HUES6 (cell line): ENCODE measurements around the gene TRAPPC11.
"Not testable (repeated sequence)": the region's sequence is repeated elsewhere in the genome, so short reads cannot be mapped to it uniquely, and the experiment has no call there.

ENCODE experiments used
- H3K27ac ChIP-seq: 2 replicates; pipeline ENCODE4 v1.7.0; 2013; ENCODE audit warnings: low read depth, mild to moderate bottlenecking, low read length, inconsistent platforms
- H3K27me3 ChIP-seq: 2 replicates; pipeline ENCODE4 v1.6.1; 2013; ENCODE audit warnings: low read length; ENCODE audit not compliant: control insufficient read depth, insufficient read depth
- H3K36me3 ChIP-seq: 2 replicates; pipeline ENCODE4 v1.6.1; 2013; ENCODE audit warnings: low read length; ENCODE audit not compliant: control insufficient read depth, insufficient read depth
- H3K4me1 ChIP-seq: 2 replicates; pipeline ENCODE4 v1.6.1; 2013; ENCODE audit warnings: low read length; ENCODE audit not compliant: control insufficient read depth, insufficient read depth
- H3K4me3 ChIP-seq: 2 replicates; pipeline ENCODE4 v1.5.1; 2013; ENCODE audit warnings: low read depth, low read length
- H3K9ac ChIP-seq: one replicate; pipeline ENCODE4 v1.6.1; 2013; ENCODE audit warnings: mild to moderate bottlenecking, low read length
- H3K9me3 ChIP-seq: 2 replicates; pipeline ENCODE4 v1.6.1; 2013; ENCODE audit warnings: low read depth, low read length; ENCODE audit not compliant: control insufficient read depth, insufficient read depth

The TRAPPC11 gene

GRCh38 chr4:183721207-183722081, 62.4 kb downstream of the TRAPPC11 start:
- Histone ChIP-seq H3K9ac (no peak overlapping the region), H3K4me1 (peaks cover 4% of the 10 kb centered on the region; the same call in 1 of the 2 replicates), H3K9me3 (no peaks in the 10 kb centered on the region), H3K36me3 (no peaks in the 10 kb centered on the region), H3K4me3 (no peak overlapping the region), H3K27me3 (peaks cover 7% of the 10 kb centered on the region; the same call in 1 of the 2 replicates), H3K27ac (no peak overlapping the region)

- Histone ChIP-seq H3K4me3 (peak overlapping the region; percentile 53), H3K9ac (peak overlapping the region; percentile 27), H3K27me3 (peaks cover 7% of the 10 kb centered on the region; the same call in 1 of the 2 replicates), H3K36me3 (no peaks in the 10 kb centered on the region), H3K4me1 (peaks cover 4% of the 10 kb centered on the region; the same call in 1 of the 2 replicates), H3K27ac (no peak overlapping the region), H3K9me3 (no peaks in the 10 kb centered on the region)
Observed at GRCh38 chr4:183722731-183723560, 63.9 kb downstream of the TRAPPC11 start.

GRCh38 chr4:183723561-183724228, 64.6 kb downstream of the TRAPPC11 start:
- peak overlapping the region; percentile 53; the same call in 1 of the 2 replicates for H3K4me3 ChIP-seq
- H3K27me3 ChIP-seq, result peaks cover 7% of the 10 kb centered on the region; the same call in 1 of the 2 replicates
- H3K36me3 ChIP-seq, result no peaks in the 10 kb centered on the region
- no peaks in the 10 kb centered on the region for H3K9me3 ChIP-seq
- H3K4me1 ChIP-seq, result peaks cover 4% of the 10 kb centered on the region; the same call in 1 of the 2 replicates
- no peak overlapping the region for H3K9ac ChIP-seq
- H3K27ac ChIP-seq, result no peak overlapping the region

GRCh38 chr4:183725585-183725984, 66.5 kb downstream of the TRAPPC11 start:
- H3K4me3 ChIP-seq, result not testable (repeated sequence)

GRCh38 chr4:183727482-183727881, 68.4 kb downstream of the TRAPPC11 start:
- H3K9ac ChIP-seq, result no peak overlapping the region
- H3K27me3 ChIP-seq, result peaks cover 7% of the 10 kb centered on the region; the same call in 1 of the 2 replicates
- no peak overlapping the region for H3K4me3 ChIP-seq
- H3K9me3 ChIP-seq, result no peaks in the 10 kb centered on the region
- no peaks in the 10 kb centered on the region for H3K36me3 ChIP-seq
- H3K4me1 ChIP-seq, result peaks cover 4% of the 10 kb centered on the region; the same call in 1 of the 2 replicates
- no peak overlapping the region for H3K27ac ChIP-seq

More at GRCh38 chr4:183725585-183725984, 66.5 kb downstream of the TRAPPC11 start:
- H3K27ac ChIP-seq, H3K9ac ChIP-seq, H3K4me1 ChIP-seq, H3K9me3 ChIP-seq, H3K36me3 ChIP-seq, H3K27me3 ChIP-seq: not testable (repeated sequence)

- Histone ChIP-seq H3K9me3 (no peaks in the 10 kb centered on the region), H3K27ac (no peak overlapping the region), H3K27me3 (peaks cover 1% of the 10 kb centered on the region; the same call in 1 of the 2 replicates), H3K4me1 (peaks cover under 1% of the 10 kb centered on the region; the same call in 1 of the 2 replicates), H3K36me3 (no peaks in the 10 kb centered on the region), H3K9ac (no peak overlapping the region), H3K4me3 (no peak overlapping the region)
Observed at GRCh38 chr4:183728223-183729068, 69.4 kb downstream of the TRAPPC11 start.

GRCh38 chr4:183729069-183729406, 69.9 kb downstream of the TRAPPC11 start:
- H3K9me3 ChIP-seq, result no peaks in the 10 kb centered on the region
- no peaks in the 10 kb centered on the region for H3K4me1 ChIP-seq
- no peak overlapping the region for H3K9ac ChIP-seq
- H3K4me3 ChIP-seq, result no peak overlapping the region
- H3K36me3 ChIP-seq, result no peaks in the 10 kb centered on the region
- no peaks in the 10 kb centered on the region for H3K27me3 ChIP-seq
- H3K27ac ChIP-seq, result no peak overlapping the region

- Histone ChIP-seq H3K4me3 (no peak overlapping the region), H3K36me3 (no peaks in the 10 kb centered on the region), H3K27me3 (no peaks in the 10 kb centered on the region), H3K9ac (no peak overlapping the region), H3K9me3 (no peaks in the 10 kb centered on the region), H3K4me1 (no peaks in the 10 kb centered on the region), H3K27ac (no peak overlapping the region)
Observed at GRCh38 chr4:183729430-183730328, 70.6 kb downstream of the TRAPPC11 start.

- Histone ChIP-seq H3K36me3 (no peaks in the 10 kb centered on the region), H3K4me1 (no peaks in the 10 kb centered on the region), H3K4me3 (no peak overlapping the region), H3K27me3 (no peaks in the 10 kb centered on the region), H3K9ac (no peak overlapping the region), H3K27ac (no peak overlapping the region), H3K9me3 (no peaks in the 10 kb centered on the region)
Observed at GRCh38 chr4:183732296-183732695, 73.2 kb downstream of the TRAPPC11 start.
